Measurements from ENCODE around the gene CYP8B1.
A peak's percentile ranks its signal among the peaks of the same experiment; 100 is the strongest.

Gene CYP8B1

GRCh38 chr3:42855219-42855546, 20.5 kb downstream of the CYP8B1 start:
- DNase-seq: no peak

- DNase-seq: no peak
Measured at GRCh38 chr3:42853739-42854302, 21.9 kb downstream of the CYP8B1 start.

- DNase-seq: no peak
Measured at GRCh38 chr3:42853056-42853455, 22.6 kb downstream of the CYP8B1 start.

GRCh38 chr3:42852441-42852840, 23.2 kb downstream of the CYP8B1 start:
- DNase-seq: no peak

GRCh38 chr3:42851228-42851834, 24.3 kb downstream of the CYP8B1 start:
- DNase-seq: no peak

GRCh38 chr3:42850263-42850662, 25.4 kb downstream of the CYP8B1 start:
- no peak for DNase-seq

GRCh38 chr3:42849017-42849416, 26.7 kb downstream of the CYP8B1 start:
- DNase-seq: no peak

- DNase-seq: no peak
Measured at GRCh38 chr3:42847731-42848130, 27.9 kb downstream of the CYP8B1 start.

GRCh38 chr3:42846685-42847522, 28.8 kb downstream of the CYP8B1 start:
- peak in 9 of 56 donors; percentile 1 to 39 (median 7) for DNase-seq

GRCh38 chr3:42844815-42845214, 30.9 kb downstream of the CYP8B1 start:
- no peak for DNase-seq

GRCh38 chr3:42844412-42844713, 31.3 kb downstream of the CYP8B1 start:
- DNase-seq: no peak

- DNase-seq: no peak
Measured at GRCh38 chr3:42843713-42844411, 31.8 kb downstream of the CYP8B1 start.

- no peak for DNase-seq
Measured at GRCh38 chr3:42841332-42841731, 34.3 kb downstream of the CYP8B1 start.

- peak in 25 of 56 donors; percentile 1 to 60 (median 25) for DNase-seq
Measured at GRCh38 chr3:42839616-42840015, 36.1 kb downstream of the CYP8B1 start.

- no peak for DNase-seq
Measured at GRCh38 chr3:42838571-42838970, 37.1 kb downstream of the CYP8B1 start.

GRCh38 chr3:42836150-42837123, 39.2 kb downstream of the CYP8B1 start:
- no peak for DNase-seq

- peak in 50 of 56 donors; percentile 4 to 78 (median 43) for DNase-seq
Measured at GRCh38 chr3:42831321-42831713, 44.4 kb downstream of the CYP8B1 start.

GRCh38 chr3:42830437-42831320, 45.0 kb downstream of the CYP8B1 start:
- DNase-seq: peak in 1 of 56 donors; percentile 5

- no peak for DNase-seq
Measured at GRCh38 chr3:42829628-42830436, 45.8 kb downstream of the CYP8B1 start.
